ENCODE results near the gene SLAMF1.

SLAMF1 gene

DNA sequence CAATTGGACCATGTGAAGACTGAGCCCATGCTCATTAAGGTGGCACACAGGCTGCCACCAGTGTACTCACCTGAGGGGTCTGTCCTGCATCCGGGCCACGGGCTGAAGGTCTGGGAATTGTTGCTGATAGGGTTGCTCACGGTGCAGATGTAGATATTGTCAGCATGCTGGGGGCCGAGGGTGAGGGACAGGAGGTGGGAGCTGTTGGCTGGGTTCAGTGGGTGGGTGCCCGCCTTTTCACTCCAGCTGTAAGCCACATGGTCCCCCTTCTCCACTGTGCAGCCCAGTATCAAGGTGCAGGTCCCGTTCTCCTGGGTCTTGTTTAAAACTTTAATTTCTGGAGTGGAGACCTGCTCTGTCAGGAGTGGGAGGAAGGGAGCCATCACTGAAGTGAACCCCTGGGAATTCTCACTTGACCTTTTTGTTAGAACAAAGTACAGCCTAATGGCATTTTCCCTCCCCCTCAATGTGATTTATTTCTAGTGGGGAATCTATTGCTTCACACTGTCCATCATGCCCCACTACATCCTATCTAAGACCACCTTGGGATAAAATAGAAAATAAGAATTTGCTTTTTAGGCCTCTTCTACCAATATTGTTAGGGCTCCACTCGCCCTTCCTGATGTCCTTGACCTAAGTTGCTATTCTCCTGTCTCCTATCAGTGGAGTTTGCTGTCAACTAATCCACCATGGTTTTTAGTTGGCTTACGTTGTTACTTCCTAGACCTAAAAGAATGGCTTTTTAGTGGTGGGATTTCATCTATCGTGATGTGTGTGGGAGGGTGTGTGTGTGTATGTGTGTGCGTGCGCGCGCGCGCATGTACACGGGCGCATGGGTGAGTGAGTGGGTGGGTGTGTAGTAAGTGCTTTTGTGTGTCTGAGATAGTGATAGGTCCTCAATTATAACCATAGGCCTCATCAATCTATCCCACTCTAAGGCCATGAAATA, 12.0 kb downstream of the SLAMF1 start:
- Histone ChIP-seq H3K36me3 (no peaks in the 10 kb centered on the region), H3K27ac (no peak overlapping the region), H3K4me3 (ENCODE audit: low read depth in 1 of 2, low read length in 1 of 2) (no peak overlapping the region), H3K4me1 (ENCODE audit: control insufficient read depth in 1 of 2, insufficient read depth in 1 of 2, low read depth in 1 of 2, low read length in 1 of 2) (peaks cover 9% of the 10 kb centered on the region in 2 experiments), H3K9me3 (no peaks in the 10 kb centered on the region), H3K27me3 (no peaks in the 10 kb centered on the region)
- TF ChIP-seq, protein P1, sequence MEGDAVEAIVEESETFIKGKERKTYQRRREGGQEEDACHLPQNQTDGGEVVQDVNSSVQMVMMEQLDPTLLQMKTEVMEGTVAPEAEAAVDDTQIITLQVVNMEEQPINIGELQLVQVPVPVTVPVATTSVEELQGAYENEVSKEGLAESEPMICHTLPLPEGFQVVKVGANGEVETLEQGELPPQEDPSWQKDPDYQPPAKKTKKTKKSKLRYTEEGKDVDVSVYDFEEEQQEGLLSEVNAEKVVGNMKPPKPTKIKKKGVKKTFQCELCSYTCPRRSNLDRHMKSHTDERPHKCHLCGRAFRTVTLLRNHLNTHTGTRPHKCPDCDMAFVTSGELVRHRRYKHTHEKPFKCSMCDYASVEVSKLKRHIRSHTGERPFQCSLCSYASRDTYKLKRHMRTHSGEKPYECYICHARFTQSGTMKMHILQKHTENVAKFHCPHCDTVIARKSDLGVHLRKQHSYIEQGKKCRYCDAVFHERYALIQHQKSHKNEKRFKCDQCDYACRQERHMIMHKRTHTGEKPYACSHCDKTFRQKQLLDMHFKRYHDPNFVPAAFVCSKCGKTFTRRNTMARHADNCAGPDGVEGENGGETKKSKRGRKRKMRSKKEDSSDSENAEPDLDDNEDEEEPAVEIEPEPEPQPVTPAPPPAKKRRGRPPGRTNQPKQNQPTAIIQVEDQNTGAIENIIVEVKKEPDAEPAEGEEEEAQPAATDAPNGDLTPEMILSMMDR (IDR thresholded peaks at IDR 0.05) = no peak

DNA sequence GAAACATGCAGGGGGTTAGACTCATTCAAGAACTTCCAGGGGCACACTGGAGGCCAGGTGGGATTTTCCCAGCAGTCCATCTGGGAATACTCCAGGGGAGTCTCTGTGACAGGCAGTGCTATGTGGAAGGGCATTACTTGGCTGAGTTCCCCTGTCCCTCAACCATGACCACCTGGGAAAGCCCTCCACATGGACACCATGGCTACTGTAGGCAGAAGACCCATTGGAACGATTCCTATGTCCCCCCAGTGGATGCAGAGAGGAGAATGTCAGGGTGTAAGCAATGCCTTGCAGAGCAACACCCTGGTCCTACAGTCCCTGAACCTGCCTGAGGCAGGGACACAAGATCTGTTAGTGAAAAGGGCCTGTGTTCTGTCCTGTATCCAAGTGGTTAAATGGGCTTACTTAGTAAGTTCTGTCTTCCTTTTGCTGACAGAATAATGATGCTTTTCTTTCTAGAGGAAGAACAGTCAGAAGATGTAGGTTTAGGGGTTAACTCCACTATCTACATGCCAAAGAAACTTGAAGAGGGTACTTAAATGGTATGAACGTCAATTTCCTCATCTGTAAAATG, 13.4 kb downstream of the SLAMF1 start:
- Histone ChIP-seq H3K4me3 (ENCODE audit: low read depth in 1 of 2, low read length in 1 of 2) (no peak overlapping the region), H3K27me3 (no peaks in the 10 kb centered on the region), H3K9me3 (no peaks in the 10 kb centered on the region), H3K27ac (no peak overlapping the region), H3K36me3 (no peaks in the 10 kb centered on the region), H3K4me1 (ENCODE audit: control insufficient read depth in 1 of 2, insufficient read depth in 1 of 2, low read depth in 1 of 2, low read length in 1 of 2) (peaks cover 13 to 14% of the 10 kb centered on the region in 2 experiments)
- TF ChIP-seq, protein P1 (IDR thresholded peaks at IDR 0.05) = no peak

DNA sequence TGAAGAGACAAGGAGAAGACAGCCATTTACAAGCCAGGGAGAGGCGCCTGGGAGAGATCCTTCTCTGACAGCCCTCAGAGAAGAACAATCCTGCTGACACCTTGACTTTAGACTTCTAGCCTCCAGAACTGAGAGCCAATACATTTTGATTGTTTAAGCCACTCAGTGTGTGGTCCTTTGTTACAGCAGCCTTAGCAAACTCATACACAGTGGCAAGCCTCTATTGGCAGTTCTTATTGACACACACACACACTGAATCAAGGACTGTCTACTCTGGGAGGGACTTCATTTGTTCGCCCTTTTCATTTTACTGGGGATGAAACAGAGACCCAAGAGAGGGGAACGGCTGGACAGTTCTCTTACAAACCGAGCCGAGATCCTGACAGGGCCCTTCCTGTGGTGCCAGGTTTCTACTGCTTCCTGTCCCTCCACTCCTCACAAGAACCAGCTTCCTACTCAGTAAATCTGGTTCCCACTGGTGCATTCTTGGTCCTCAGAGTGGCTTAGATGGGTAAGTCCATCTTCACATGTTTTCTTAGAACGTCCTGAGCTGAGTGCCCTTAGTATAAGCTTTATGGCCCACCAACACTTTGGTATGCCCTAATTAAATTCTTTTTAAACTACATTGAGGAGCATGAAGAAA, 14.7 kb downstream of the SLAMF1 start:
- Histone ChIP-seq H3K27me3 (no peaks in the 10 kb centered on the region), H3K4me1 (ENCODE audit: control insufficient read depth in 1 of 2, insufficient read depth in 1 of 2, low read depth in 1 of 2, low read length in 1 of 2) (peaks cover 13 to 14% of the 10 kb centered on the region in 2 experiments), H3K9me3 (no peaks in the 10 kb centered on the region), H3K4me3 (ENCODE audit: low read depth in 1 of 2, low read length in 1 of 2) (no peak overlapping the region), H3K27ac (no peak overlapping the region), H3K36me3 (no peaks in the 10 kb centered on the region)
- TF ChIP-seq, protein P1 (IDR thresholded peaks at IDR 0.05) = no peak

DNA sequence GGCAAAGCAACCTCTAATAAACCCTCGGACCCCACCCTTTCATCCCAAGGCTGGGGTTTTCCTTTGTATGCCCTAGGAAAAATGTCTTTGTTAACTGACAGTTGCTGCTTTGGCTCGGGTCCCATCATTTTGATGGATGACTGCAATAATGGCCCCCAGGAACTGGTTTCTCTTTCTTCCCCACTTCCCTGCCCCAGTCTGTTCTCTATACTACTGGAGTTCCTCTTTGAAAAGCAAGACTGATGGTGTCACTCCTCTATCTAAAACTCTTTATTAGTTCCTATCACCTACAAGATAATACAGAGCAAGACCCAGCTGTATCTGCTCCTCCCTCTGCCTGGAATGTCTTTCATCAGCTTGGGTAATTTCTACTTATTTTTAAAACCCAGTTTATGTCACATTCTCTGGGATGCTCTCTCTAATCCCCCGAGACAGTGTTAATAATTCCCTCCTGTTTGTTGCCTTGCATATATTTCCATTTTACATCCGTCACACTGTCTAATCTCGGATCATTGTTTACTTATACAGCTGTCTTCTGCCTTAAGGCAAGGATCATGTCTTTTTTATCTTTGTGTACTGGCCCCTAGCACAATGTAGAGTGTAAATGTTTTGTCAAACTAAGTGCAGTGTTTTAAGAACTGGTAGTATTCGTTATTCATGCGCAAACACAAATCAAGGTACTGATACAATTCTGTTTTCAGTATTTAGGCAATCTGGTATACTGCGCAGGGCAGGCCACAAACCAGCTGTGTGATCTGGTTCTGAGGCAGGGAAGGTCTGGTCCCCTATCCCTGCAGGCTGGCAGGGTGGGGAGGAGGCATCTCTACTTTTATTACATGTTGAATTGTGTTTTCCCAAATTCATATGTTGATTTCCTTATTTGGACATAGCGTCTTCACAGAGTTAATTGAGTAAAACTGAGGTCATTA, 16.1 kb downstream of the SLAMF1 start:
- H3K4me1 ChIP-seq (ENCODE audit: control insufficient read depth in 1 of 2, insufficient read depth in 1 of 2, low read depth in 1 of 2, low read length in 1 of 2) = peaks cover 13 to 14% of the 10 kb centered on the region in 2 experiments
- no peak overlapping the region for H3K27ac ChIP-seq
- no peak overlapping the region for H3K4me3 ChIP-seq (ENCODE audit: low read depth in 1 of 2, low read length in 1 of 2)

More for the DNA sequence above, 16.1 kb downstream of the SLAMF1 start:
- H3K27me3 ChIP-seq = no peaks in the 10 kb centered on the region
- no peaks in the 10 kb centered on the region for H3K36me3 ChIP-seq
- no peaks in the 10 kb centered on the region for H3K9me3 ChIP-seq
- TF ChIP-seq, protein P1 (IDR thresholded peaks at IDR 0.05) = no peak

All from neutrophil (primary cell).